Activated T-cell treated with anti-CD3 and anti-CD28 coated beads, Interleukin-2, amount 50 U/mL, for 48 hours (primary cell): ENCODE results near the gene LRRC55.

Experiments used
- DNase-seq, 2 experiments: peaks; one replicate each; pipeline ENCODE4 v3.0.0-alpha.2; 2020

The LRRC55 gene

GRCh38 chr11:57203882-57204480 lies 22.2 kb downstream of the LRRC55 start:
- DNase-seq = no peak

DNA sequence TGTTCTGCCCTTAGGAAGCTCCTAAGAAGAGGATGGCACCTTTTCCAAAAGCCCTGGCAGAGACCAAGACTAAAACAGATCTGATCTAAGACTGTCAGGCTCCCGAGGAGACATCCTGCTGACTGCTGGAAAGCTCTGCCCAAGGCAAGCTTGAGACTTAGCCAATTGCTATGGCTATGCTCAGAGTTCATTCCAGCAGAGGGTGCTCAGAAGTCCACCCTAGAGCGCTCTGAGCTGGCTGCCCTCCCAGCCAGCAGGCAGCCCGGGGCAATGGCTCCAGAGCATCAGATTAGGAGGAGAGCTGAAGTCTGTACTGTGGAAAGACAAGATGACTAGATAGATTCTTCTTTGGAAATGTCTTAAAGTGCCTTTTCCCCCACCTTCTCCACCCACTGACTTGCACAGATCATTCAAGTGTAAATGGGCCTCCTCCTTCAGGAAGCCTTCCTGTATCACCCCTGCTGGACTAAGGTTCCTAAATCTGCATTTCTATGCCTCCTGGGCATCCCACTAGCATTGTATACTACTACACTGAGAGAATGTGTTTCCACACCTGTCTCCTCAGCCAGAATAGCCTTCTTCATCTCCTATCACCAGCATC lies 23.4 kb downstream of the LRRC55 start:
- no peak for DNase-seq

DNA sequence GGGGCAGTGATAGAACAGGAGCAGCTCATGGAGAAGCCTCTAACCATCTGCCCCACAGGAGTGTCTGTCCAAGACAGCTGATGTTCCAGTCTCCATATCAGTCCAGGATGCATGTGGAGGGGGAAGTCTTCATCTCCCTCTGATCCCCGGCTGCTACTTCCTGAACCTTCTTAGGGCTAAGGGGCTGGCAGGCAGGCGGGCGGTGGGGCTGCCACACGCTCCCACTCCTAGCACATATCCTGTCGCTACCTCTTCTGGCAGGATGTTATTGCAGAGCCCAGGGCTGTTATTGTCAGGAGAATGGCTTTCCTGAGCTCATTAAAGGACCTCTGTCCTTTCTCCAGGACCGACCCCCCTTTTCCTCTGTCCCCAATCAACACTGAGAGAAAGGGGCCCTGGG lies 25.4 kb downstream of the LRRC55 start:
- DNase-seq = no peak

GRCh38 chr11:57210781-57211180 lies 29.0 kb downstream of the LRRC55 start:
- DNase-seq = no peak

DNA sequence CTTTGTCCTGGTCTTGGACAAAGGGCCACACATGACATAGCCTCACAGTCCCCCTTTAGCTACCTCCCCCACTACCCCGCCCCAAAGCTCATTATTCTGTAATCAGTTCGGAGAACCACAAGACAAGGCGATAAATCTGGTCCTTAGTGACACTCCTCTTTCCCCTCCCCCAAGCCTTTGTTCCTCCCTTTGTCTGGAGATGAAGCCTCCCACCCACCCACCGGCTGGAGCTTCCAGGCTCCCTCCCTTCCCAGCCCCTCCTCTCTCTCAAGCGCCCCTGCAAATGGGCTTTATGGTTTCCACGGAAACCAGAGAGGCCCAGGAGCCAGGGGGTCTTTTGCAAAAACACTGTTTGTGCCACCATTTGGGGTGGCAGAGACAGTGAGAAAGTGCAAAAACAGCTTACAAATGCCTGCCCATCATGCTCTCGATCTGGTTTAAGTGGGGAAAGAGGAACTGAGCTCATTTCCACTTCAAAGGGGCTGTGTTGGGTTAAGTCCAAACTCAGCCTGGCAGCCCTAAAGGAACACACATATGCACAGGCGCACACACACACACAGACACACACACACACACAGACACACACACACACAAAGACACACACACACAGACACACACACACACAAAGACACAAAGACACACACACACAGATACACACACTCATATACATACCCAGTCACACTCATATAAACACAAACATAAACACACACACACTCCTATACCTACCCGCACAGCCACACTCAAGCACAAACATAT lies 31.8 kb downstream of the LRRC55 start:
- DNase-seq = no peak

- DNase-seq = no peak
Observed at GRCh38 chr11:57214098-57214417, 32.3 kb downstream of the LRRC55 start.

DNA sequence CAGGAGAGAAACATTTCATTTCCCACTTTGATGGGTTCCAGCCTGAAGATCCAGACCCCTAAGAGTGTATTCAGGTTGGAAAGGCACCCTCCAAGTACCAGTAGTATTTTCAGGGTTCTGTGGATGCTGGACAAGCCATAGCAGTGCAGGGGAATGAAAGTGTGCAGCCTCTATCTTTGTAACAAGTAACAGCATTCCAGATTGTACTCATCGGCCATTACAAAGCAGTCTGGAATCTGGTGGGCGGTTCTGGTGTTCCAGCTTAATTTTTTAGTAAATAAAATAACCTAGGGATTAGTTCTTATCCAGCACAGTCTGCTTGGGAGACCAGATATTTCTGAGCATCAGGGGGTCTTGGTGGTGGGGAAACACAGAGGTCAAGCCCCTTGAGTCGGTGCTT lies 32.7 kb downstream of the LRRC55 start:
- DNase-seq = no peak

- DNase-seq = no peak
Observed at GRCh38 chr11:57216463-57216862, 34.7 kb downstream of the LRRC55 start.

DNA sequence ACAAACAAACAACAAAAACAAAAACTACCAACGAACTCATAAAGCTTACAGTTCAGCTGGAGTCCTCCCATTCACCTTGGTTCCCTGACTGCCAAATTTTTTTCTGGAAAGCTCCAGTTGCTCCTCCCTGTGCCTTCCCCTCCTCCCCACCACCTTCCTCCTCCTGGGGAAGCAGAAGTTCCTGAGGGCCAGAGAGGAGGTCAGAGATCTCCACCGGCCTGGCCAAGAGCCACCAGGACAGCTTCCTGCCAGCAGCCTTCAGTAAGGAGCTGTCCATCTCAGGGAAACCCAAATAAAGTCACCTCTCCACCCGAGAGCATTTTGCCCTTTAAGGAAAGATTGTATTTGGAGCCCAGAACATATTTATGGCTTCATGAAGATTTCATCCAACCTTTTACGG lies 35.3 kb downstream of the LRRC55 start:
- DNase-seq = no peak

GRCh38 chr11:57219021-57219627 lies 37.4 kb downstream of the LRRC55 start:
- DNase-seq = no peak

DNA sequence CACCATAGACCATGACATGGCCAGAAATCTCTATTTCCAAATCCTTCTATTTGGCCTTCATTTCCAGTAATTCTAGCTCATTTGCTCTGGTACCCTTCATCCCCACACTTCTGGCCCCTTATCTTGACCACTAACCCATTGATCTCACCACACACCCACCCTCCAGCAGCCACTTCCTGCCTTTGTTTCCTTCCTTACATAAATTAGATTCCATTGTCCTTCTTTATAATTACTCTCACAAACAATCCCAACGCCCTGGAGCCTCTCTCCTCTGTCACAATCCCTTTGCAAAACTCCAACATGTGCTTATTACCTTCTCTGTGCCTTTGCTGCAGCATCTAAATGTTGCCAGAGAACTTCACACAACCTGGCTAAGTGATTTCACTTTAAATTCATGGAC lies 40.5 kb downstream of the LRRC55 start:
- DNase-seq = no peak

GRCh38 chr11:57223601-57224000 lies 41.8 kb downstream of the LRRC55 start:
- no peak for DNase-seq

GRCh38 chr11:57224128-57224527 lies 42.4 kb downstream of the LRRC55 start:
- DNase-seq = no peak

DNA sequence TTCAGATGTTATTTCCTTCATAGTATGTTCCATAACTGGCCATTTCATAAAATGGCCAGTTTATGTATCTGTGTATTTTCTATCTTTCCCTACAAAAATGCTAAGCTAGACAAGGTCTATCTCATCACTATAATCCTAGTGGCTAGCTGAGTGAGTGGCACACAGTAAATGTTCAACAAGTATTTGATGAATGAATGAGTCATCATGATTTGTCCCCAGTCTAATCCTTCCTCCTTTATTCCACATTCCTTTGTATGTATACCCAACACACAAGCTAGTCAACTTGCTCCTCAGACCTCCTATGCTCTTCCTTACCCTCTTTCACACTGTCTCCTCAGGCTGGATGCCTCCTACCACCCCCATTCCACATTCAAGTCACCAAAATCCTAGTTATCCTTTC lies 42.8 kb downstream of the LRRC55 start:
- DNase-seq = no peak

DNA sequence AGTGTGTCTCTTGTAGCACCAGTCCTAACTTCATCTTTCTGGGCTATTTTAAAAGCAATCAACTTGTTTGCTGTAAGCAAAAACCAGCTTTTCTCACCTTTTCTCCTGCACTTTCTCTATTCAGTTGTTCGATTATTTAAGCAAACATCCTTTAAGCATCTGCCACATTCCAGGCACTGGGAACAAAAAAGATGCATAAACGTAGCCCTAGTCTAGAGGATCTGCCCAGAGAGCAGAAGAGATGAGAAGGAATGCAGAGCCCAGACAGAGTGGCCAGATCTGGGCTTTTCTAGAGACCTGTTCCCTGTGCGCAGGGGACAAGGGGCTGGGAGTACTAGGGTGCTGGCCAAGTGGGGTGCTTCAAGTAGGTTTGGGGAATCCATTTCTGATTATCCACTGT lies 46.8 kb downstream of the LRRC55 start:
- DNase-seq = no peak

GRCh38 chr11:57230316-57230715 lies 48.6 kb downstream of the LRRC55 start:
- DNase-seq = no peak

DNA sequence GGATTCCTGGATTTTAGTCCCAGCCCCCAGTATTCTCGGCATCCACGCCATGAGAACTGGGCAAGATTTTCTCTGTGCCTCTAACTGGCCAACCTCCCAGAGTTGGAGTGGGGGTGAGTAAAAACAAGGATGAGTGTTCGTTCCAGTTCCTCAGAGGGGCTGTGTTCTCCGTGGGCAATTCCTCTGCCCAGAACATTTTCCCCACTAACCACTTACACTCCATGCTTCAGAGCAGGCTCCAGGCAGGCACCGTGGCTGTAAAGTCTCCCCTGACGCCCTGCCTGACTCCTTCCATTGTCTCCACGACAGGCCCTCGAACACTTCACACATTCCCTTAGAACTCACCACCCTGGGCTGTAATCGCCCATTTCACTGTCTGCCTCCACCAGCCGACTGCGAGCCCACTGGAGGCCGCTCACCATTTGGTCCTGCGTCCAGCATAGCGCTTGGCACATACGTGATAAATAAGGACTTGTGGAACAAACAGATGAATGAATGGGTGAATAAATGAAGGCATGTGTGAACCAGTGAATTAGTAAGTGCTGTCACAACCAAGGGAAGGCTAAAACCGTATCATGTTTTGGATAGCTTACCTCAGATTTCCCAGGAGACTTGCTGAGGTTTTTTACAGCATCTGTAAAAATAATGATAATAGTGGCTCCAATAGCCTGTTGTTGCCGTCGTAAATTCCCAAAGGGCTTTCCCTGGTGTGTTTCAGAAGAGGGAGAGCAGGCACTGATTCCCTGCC lies 49.2 kb downstream of the LRRC55 start:
- DNase-seq = no peak

DNA sequence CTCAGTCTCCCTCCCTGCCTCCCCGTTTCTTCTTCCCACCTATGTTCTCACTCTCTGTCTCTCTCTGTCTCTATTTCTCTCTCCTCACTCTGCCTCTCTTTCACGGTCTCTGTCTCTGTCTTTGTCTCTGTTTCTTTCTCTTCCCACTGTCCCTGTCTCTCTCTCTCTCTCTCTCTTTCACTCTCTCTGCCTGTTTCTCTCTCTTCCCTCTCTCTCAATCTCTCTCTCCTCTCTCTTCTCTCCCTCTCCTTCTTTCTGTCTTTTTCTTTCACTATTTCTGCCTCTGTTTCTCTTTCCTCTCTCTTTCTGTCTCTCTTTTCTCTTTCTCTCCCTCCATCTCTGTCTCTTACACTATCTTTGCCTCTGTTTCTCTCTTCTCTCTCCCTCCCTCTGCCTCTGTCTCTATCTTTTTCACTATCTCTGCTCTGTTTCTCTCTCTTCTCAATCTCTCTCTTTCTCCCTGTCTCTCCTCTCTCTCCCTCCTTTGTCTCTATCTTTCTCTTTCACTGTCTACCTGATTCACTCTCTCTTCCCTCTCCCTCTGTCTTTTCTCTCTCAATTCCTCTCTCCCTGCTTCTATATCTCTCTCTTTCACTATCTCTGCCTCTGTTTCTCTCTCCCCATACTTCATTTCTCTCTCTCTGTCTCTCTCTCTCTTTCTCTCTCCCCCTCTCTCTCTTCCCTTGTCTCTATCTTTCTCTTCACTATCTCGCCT lies 49.9 kb downstream of the LRRC55 start:
- no peak for DNase-seq

- no peak for DNase-seq
Observed at GRCh38 chr11:57233702-57234101, 51.9 kb downstream of the LRRC55 start.

GRCh38 chr11:57235761-57236703 lies 54.3 kb downstream of the LRRC55 start:
- DNase-seq = no peak

DNA sequence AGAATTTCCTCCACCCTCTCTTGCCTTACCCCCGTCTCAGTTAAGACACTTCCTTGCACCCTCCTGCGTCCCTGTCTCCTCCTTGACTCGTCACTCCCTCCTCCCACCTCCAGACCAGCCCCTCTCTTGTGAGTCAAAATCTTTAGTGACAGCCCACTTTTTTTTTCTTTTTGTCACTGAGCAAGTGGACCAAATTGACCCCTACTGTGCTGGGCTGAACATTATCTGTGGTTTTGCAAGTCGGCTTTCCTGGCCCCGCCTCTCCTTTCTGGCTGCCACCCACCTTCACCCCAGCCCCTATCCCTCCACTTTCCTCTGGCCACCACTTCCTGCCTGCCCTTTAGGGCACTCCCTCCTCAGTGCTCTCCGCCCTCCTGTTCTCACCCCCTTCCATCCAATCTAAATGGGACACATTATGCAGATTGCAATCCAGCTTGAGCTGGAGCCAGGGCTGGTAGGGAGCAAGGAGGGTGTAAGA lies 55.5 kb downstream of the LRRC55 start, which contains the start of gene APLNR:
Gene APLNR, minus strand, starts transcription at position 47 of the 478 bp plus-strand sequence. CDS start 246 bp downstream, outside the sequence.
- no peak for DNase-seq
